ENCODE data around the gene AP1G1.
A peak's percentile ranks its signal among the peaks of the same experiment; 100 is the strongest.

The AP1G1 gene

DNA sequence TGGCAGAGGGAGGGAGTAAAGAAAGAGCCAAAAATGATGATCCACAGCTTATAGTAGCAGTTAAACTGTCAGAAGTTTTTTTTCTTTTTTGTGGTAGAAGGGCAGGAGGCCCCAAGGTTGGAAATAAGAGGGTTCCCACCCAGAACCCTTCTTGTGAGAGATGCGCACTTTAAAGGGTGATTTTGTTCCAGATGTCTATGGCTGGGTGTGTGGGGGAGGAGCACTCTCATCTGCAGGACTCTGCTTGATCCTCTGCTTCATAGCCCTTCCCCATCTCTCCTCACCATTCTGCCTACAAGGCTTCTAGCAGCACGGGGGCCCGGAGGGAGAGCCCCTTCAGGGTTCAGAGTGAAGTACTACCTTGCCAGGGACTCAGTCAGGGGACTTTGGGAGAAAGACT, 43.5 kb upstream of the AP1G1 start:
- no peaks in the 10 kb centered on the region for H3K27me3 ChIP-seq (ENCODE audit: insufficient read depth, low read length, poor library complexity)
- no peak overlapping the region for H3K4me2 ChIP-seq (ENCODE audit: low read length)
- no peaks in the 10 kb centered on the region for H3K4me1 ChIP-seq (ENCODE audit: control insufficient read depth, low read depth, low read length)
- no peak overlapping the region for H2BK15ac ChIP-seq (replicated peaks; ENCODE audit: low read depth)
- no peak overlapping the region for H3K23ac ChIP-seq (ENCODE audit: low read length)
- no peak overlapping the region for H3K56ac ChIP-seq (ENCODE audit: low read length)
- peaks cover 7% of the 10 kb centered on the region for H3K79me1 ChIP-seq (ENCODE audit: low read length)
- H2AK5ac ChIP-seq (ENCODE audit: low read length): no peak overlapping the region
- H3K18ac ChIP-seq (ENCODE audit: low read length): no peak overlapping the region
- no peak for DNase-seq
- H4K5ac ChIP-seq (ENCODE audit: low read length): no peak overlapping the region
- no peak overlapping the region for H2BK5ac ChIP-seq (ENCODE audit: low read length)
- H3K4me3 ChIP-seq (ENCODE audit: low read length): no peak overlapping the region
- H3K79me2 ChIP-seq (ENCODE audit: control insufficient read depth, insufficient read depth, low read length): peaks cover 6% of the 10 kb centered on the region
- no peak overlapping the region for H4K8ac ChIP-seq (ENCODE audit: low read depth, low read length)
- H3K36me3 ChIP-seq (ENCODE audit: control insufficient read depth, insufficient read depth, low read length): peaks cover 9% of the 10 kb centered on the region
- H3K9ac ChIP-seq (ENCODE audit: low read length): no peak overlapping the region
- H2BK120ac ChIP-seq (ENCODE audit: low read depth, low read length): no peak overlapping the region
- no peak overlapping the region for H3K4ac ChIP-seq (ENCODE audit: low read depth, low read length)
- no peak overlapping the region for H3K27ac ChIP-seq (ENCODE audit: low read depth, low read length)
- WGBS (ENCODE audit: extremely low coverage, insufficient coverage, low lambda C conversion rate): no CpG with 5 or more reads among the region's 3 CpGs

DNA sequence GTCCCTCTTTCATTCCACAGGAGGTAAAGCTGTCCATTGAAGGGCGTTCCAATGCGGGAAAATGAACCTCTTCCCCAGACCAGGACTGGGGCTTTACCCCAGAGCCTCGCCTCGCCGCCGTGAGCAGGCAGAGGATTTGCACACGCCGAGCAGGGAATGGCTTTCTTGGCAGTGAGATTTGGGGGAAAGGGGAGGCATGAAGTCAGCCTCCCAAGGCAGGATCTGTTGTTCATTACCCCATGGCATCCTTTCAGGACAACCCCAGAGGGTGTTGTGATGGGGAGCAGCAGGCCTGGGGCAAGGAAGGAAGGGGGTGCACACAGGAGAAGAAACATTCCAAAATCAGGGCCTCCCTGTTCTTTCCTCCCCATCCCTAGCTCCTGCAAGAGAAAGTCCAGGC, 43.1 kb upstream of the AP1G1 start:
- no peak overlapping the region for H4K5ac ChIP-seq (ENCODE audit: low read length)
- peaks cover 9% of the 10 kb centered on the region for H3K36me3 ChIP-seq (ENCODE audit: control insufficient read depth, insufficient read depth, low read length)
- H3K23ac ChIP-seq (ENCODE audit: low read length): no peak overlapping the region
- H3K4ac ChIP-seq (ENCODE audit: low read depth, low read length): no peak overlapping the region
- no peak overlapping the region for H3K4me3 ChIP-seq (ENCODE audit: low read length)
- no peak overlapping the region for H2BK5ac ChIP-seq (ENCODE audit: low read length)
- DNase-seq: no peak
- H4K8ac ChIP-seq (ENCODE audit: low read depth, low read length): no peak overlapping the region
- H3K79me2 ChIP-seq (ENCODE audit: control insufficient read depth, insufficient read depth, low read length): peaks cover 10% of the 10 kb centered on the region
- H3K9ac ChIP-seq (ENCODE audit: low read length): no peak overlapping the region
- H3K27ac ChIP-seq (ENCODE audit: low read depth, low read length): no peak overlapping the region
- H3K27me3 ChIP-seq (ENCODE audit: insufficient read depth, low read length, poor library complexity): no peaks in the 10 kb centered on the region
- no peak overlapping the region for H3K18ac ChIP-seq (ENCODE audit: low read length)
- H3K4me1 ChIP-seq (ENCODE audit: control insufficient read depth, low read depth, low read length): peaks cover 3% of the 10 kb centered on the region
- WGBS (ENCODE audit: extremely low coverage, insufficient coverage, low lambda C conversion rate): no CpG with 5 or more reads among the region's 8 CpGs
- H2BK120ac ChIP-seq (ENCODE audit: low read depth, low read length): no peak overlapping the region
- H3K4me2 ChIP-seq (ENCODE audit: low read length): no peak overlapping the region
- no peak overlapping the region for H3K56ac ChIP-seq (ENCODE audit: low read length)
- H2AK5ac ChIP-seq (ENCODE audit: low read length): no peak overlapping the region
- peaks cover 11% of the 10 kb centered on the region for H3K79me1 ChIP-seq (ENCODE audit: low read length)
- no peak overlapping the region for H2BK15ac ChIP-seq (replicated peaks; ENCODE audit: low read depth)

DNA sequence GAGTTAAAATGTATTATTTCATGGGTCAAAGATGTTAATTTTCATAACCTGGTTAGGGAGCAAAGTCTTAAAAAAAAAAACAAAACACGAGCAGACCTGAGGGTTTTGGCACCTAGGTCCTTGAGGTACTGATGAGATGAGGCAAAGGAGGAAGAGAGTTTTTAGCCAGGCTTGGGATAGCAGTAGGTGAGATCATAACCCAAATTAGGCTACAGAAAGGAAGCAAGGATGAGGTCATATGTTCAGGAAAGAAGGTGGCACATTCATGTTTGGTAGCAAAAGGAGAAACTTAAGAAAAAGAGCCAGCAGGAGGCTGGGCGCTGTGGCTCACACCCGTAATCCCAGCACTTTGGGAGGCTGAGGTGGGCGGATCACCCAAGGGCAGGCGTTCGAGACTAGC, 40.0 kb upstream of the AP1G1 start:
- H3K23ac ChIP-seq (ENCODE audit: low read length): no peak overlapping the region
- DNase-seq: no peak
- WGBS (ENCODE audit: extremely low coverage, insufficient coverage, low lambda C conversion rate): no CpG with 5 or more reads among the region's 6 CpGs
- peaks cover 17% of the 10 kb centered on the region for H3K79me2 ChIP-seq (ENCODE audit: control insufficient read depth, insufficient read depth, low read length)
- no peak overlapping the region for H3K4ac ChIP-seq (ENCODE audit: low read depth, low read length)
- no peak overlapping the region for H2BK5ac ChIP-seq (ENCODE audit: low read length)
- H3K9ac ChIP-seq (ENCODE audit: low read length): no peak overlapping the region
- no peak overlapping the region for H4K8ac ChIP-seq (ENCODE audit: low read depth, low read length)
- H3K27ac ChIP-seq (ENCODE audit: low read depth, low read length): no peak overlapping the region
- peaks cover 9% of the 10 kb centered on the region for H3K36me3 ChIP-seq (ENCODE audit: control insufficient read depth, insufficient read depth, low read length)
- H2BK120ac ChIP-seq (ENCODE audit: low read depth, low read length): no peak overlapping the region
- H4K5ac ChIP-seq (ENCODE audit: low read length): no peak overlapping the region
- H3K18ac ChIP-seq (ENCODE audit: low read length): no peak overlapping the region
- no peak overlapping the region for H2BK15ac ChIP-seq (replicated peaks; ENCODE audit: low read depth)
- no peaks in the 10 kb centered on the region for H3K27me3 ChIP-seq (ENCODE audit: insufficient read depth, low read length, poor library complexity)
- peaks cover 14% of the 10 kb centered on the region for H3K79me1 ChIP-seq (ENCODE audit: low read length)
- H3K4me1 ChIP-seq (ENCODE audit: control insufficient read depth, low read depth, low read length): peaks cover 3% of the 10 kb centered on the region
- H2AK5ac ChIP-seq (ENCODE audit: low read length): no peak overlapping the region
- H3K56ac ChIP-seq (ENCODE audit: low read length): no peak overlapping the region
- no peak overlapping the region for H3K4me2 ChIP-seq (ENCODE audit: low read length)
- H3K4me3 ChIP-seq (ENCODE audit: low read length): no peak overlapping the region

DNA sequence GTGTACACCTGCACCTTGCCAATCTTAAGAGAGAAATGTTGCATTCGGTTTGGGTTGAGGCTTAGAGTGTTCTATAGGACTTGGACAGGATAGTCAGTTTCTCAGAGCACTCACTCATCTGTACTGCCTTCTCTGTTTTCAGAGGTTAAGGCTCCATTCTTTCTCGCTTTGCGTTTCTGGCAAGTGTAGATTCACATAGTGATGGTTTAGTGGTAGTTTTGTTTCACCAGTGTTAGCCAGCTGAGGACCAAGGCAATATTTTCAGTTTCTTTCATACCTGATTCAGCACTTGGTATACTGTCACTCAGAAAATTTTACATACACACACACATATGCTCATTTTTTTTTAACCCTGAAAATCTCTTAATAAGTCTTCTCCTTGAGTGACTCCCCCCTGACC, 38.5 kb upstream of the AP1G1 start:
- Histone ChIP-seq H2BK5ac (ENCODE audit: low read length) (no peak overlapping the region), H2AK5ac (ENCODE audit: low read length) (no peak overlapping the region), H3K36me3 (ENCODE audit: control insufficient read depth, insufficient read depth, low read length) (peaks cover 9% of the 10 kb centered on the region), H3K4ac (ENCODE audit: low read depth, low read length) (no peak overlapping the region), H3K9ac (ENCODE audit: low read length) (peak overlapping the region; percentile 73), H2BK120ac (ENCODE audit: low read depth, low read length) (no peak overlapping the region), H4K8ac (ENCODE audit: low read depth, low read length) (no peak overlapping the region), H3K4me1 (ENCODE audit: control insufficient read depth, low read depth, low read length) (peaks cover 3% of the 10 kb centered on the region), H3K4me3 (ENCODE audit: low read length) (no peak overlapping the region), H3K18ac (ENCODE audit: low read length) (no peak overlapping the region), H3K27ac (ENCODE audit: low read depth, low read length) (no peak overlapping the region), H3K79me2 (ENCODE audit: control insufficient read depth, insufficient read depth, low read length) (peaks cover 17% of the 10 kb centered on the region), H3K23ac (ENCODE audit: low read length) (no peak overlapping the region), H3K56ac (ENCODE audit: low read length) (peak overlapping the region; percentile 95), H2BK15ac (replicated peaks; ENCODE audit: low read depth) (no peak overlapping the region), H3K79me1 (ENCODE audit: low read length) (peaks cover 14% of the 10 kb centered on the region), H3K4me2 (ENCODE audit: low read length) (peak overlapping the region; percentile 100), H3K27me3 (ENCODE audit: insufficient read depth, low read length, poor library complexity) (no peaks in the 10 kb centered on the region), H4K5ac (ENCODE audit: low read length) (no peak overlapping the region)
- WGBS (ENCODE audit: extremely low coverage, insufficient coverage, low lambda C conversion rate): no CpG with 5 or more reads among the region's 3 CpGs
- DNase-seq: no peak

DNA sequence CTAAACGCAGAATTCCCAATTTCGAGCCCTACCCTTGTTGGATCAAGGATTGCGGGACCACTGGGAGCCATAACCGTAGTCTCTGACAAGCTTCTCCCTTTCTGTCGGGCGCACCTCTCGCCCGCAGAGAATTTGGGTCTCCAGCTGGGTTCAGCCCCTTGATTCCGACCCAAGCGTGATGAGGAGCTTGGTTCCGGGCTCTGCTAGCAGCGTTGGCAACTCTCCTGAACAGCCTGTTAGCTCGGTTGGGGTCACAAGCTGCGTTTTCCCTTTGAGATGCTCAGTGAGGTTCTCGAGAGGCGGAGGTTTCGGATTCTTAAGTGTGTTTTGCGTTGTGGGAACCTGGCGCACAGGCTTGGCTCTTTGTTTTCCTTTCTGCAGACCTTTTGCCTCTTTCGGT, 37.8 kb upstream of the AP1G1 start:
- Histone ChIP-seq H3K36me3 (ENCODE audit: control insufficient read depth, insufficient read depth, low read length) (peaks cover 9% of the 10 kb centered on the region), H4K8ac (ENCODE audit: low read depth, low read length) (no peak overlapping the region), H3K4me2 (ENCODE audit: low read length) (peak overlapping the region; percentile 100), H3K4me3 (ENCODE audit: low read length) (peak overlapping the region; percentile 97), H2BK5ac (ENCODE audit: low read length) (no peak overlapping the region), H3K27me3 (ENCODE audit: insufficient read depth, low read length, poor library complexity) (no peaks in the 10 kb centered on the region), H3K4me1 (ENCODE audit: control insufficient read depth, low read depth, low read length) (peaks cover 3% of the 10 kb centered on the region), H2AK5ac (ENCODE audit: low read length) (no peak overlapping the region), H2BK120ac (ENCODE audit: low read depth, low read length) (no peak overlapping the region), H3K9ac (ENCODE audit: low read length) (peak overlapping the region; percentile 73), H3K4ac (ENCODE audit: low read depth, low read length) (peak overlapping the region; percentile 5), H3K27ac (ENCODE audit: low read depth, low read length) (no peak overlapping the region), H2BK15ac (replicated peaks; ENCODE audit: low read depth) (no peak overlapping the region), H3K79me2 (ENCODE audit: control insufficient read depth, insufficient read depth, low read length) (peaks cover 17% of the 10 kb centered on the region), H4K5ac (ENCODE audit: low read length) (no peak overlapping the region), H3K79me1 (ENCODE audit: low read length) (peaks cover 13% of the 10 kb centered on the region), H3K23ac (ENCODE audit: low read length) (no peak overlapping the region), H3K56ac (ENCODE audit: low read length) (peak overlapping the region; percentile 95), H3K18ac (ENCODE audit: low read length) (no peak overlapping the region)
- no CpG with 5 or more reads among the region's 20 CpGs for WGBS (ENCODE audit: extremely low coverage, insufficient coverage, low lambda C conversion rate)
- peak; percentile 18 for DNase-seq
